Frontal cortex (tissue), 4 donors: ENCODE data around the gene UQCC5. TPM values are rescaled to one million over a fixed set of nuclear protein-coding genes. Genes with fewer than 3 reads are reported as not detected.

ENCODE experiments used
- DNase-seq, 2 donors: peaks; one replicate each; pipeline ENCODE4 v3.0.0; 2012; ENCODE audit warnings: low spot score in 2 of 2
- FAIRE-seq: peaks from 2 replicates; lab custom pipeline; 2012; peaks lifted over from hg19 to GRCh38; lab: Jason Lieb, UNC
- small RNA-seq: library from RNA; depleted of rRNA; stranded (forward); fragments of <200 nt; gene quantifications from one replicate; pipeline ENCODE3, GENCODE V24; 2014
- total RNA-seq: library from RNA; depleted of rRNA; stranded (reverse); fragments of >200 nt; gene quantifications from one replicate; pipeline ENCODE4 v1.2.3, GENCODE V29; 2014
- donor health status: control.
- donor health status: control.
- donor health status: control.

UQCC5 gene
- total RNA-seq, 1 donor from 2014 or later: 2.0 TPM

GRCh38 chr3:52554026-52554755, 17.8 kb downstream of the UQCC5 start:
- FAIRE-seq: no peak
- DNase-seq: no peak

- no peak for FAIRE-seq
These were observed 18.7 kb downstream of the UQCC5 start for GRCh38 chr3:52555056-52555455.

GRCh38 chr3:52557011-52557960, 20.9 kb downstream of the UQCC5 start:
- FAIRE-seq: no peak
- no peak for DNase-seq

More at GRCh38 chr3:52555056-52555455, 18.7 kb downstream of the UQCC5 start:
- DNase-seq: no peak

- DNase-seq (no peak), FAIRE-seq (no peak)
These were observed 22.0 kb downstream of the UQCC5 start for GRCh38 chr3:52558436-52558835.

GRCh38 chr3:52561028-52561747, 24.8 kb downstream of the UQCC5 start:
- no peak for FAIRE-seq
- no peak for DNase-seq

- DNase-seq: no peak
- no peak for FAIRE-seq
These were observed 27.6 kb downstream of the UQCC5 start for GRCh38 chr3:52563984-52564383.

- DNase-seq (no peak), FAIRE-seq (no peak)
These were observed 31.7 kb downstream of the UQCC5 start for GRCh38 chr3:52568069-52568468.

- FAIRE-seq (no peak), DNase-seq (no peak)
These were observed 33.7 kb downstream of the UQCC5 start for GRCh38 chr3:52570076-52570475.

- DNase-seq: no peak
- no peak for FAIRE-seq
These were observed 35.8 kb downstream of the UQCC5 start for GRCh38 chr3:52572221-52572620.

- DNase-seq (no peak), FAIRE-seq (no peak)
These were observed 37.9 kb downstream of the UQCC5 start for GRCh38 chr3:52574056-52574965.

Small RNA genes within 50 kb of the gene (small RNA-seq; reads per million reads assigned to genes)
- gene RNU6-856P (not detected), gene RNU6ATAC16P (not detected)

Other genes with a start within 250 kb of the UQCC5 start
- 2.0 TPM for gene GLYCTK, start 248.8 kb upstream of the UQCC5 start, total RNA-seq
- gene DNAH1, start 220.3 kb upstream of the UQCC5 start, total RNA-seq: 1.2 TPM
- 115 TPM for gene BAP1, start 126.6 kb upstream of the UQCC5 start, total RNA-seq
- 7.3 TPM for gene PHF7, start 125.9 kb upstream of the UQCC5 start, total RNA-seq
- 4.1 TPM for gene SEMA3G, start 91.5 kb upstream of the UQCC5 start, total RNA-seq
- 0.41 TPM for gene TNNC1, start 82.6 kb upstream of the UQCC5 start, total RNA-seq
- 58.7 TPM for gene NISCH, start 81.0 kb upstream of the UQCC5 start, total RNA-seq
- gene STAB1, start 41.3 kb upstream of the UQCC5 start, total RNA-seq: 13.9 TPM
- gene NT5DC2, start 2.7 kb upstream of the UQCC5 start, total RNA-seq: 39.9 TPM
- 181 TPM for gene PBRM1, start 149.3 kb downstream of the UQCC5 start, total RNA-seq
- 70.1 TPM for gene GNL3, start 149.4 kb downstream of the UQCC5 start, total RNA-seq
- 57.9 TPM for gene GLT8D1, start 169.2 kb downstream of the UQCC5 start, total RNA-seq
- gene SPCS1, start 169.5 kb downstream of the UQCC5 start, total RNA-seq: 39.9 TPM
- gene NEK4, start 234.3 kb downstream of the UQCC5 start, total RNA-seq: 53.4 TPM
- not detected for gene ITIH1, start 241.0 kb downstream of the UQCC5 start, total RNA-seq